IPS-11a (cell line): Measurements from ENCODE around the gene CSK.

Experiments used
- H3K4me3 ChIP-seq: one replicate; pipeline ENCODE4 v1.5.1; 2013; ENCODE audit warnings: low read depth, low read length, control low read depth

CSK gene

DNA sequence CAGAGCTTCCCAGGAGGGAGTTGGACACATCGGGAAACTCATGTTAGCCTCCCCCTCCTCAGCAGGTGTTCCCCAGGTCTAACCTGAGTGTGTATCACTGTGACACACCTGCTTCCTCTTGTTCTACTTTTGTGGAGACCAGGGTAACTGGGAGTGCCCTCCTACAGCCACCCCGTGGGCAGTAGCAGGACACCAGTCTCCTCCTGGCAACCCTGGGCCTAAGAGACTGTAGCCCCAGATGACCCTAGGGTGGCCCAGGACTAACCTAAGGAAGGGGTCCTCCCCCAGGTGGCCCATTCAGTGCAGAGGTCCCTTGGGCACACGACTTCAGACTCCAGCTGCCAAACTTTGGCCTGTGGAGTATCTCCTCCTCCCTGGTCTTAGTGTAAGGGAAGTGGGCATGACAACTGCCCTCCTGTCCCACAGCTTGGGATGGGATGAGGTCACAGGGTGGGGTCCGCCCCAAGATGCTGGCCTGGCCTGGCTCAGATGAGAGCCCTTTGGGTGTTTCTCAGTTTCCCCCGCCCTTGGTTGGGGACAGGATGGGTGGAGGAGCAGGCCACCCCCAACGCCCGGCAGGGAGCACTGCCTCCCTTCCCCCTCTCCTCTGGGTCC is 4.8 kb downstream of the CSK start:
- H3K4me3 ChIP-seq, result no peak overlapping the region

DNA sequence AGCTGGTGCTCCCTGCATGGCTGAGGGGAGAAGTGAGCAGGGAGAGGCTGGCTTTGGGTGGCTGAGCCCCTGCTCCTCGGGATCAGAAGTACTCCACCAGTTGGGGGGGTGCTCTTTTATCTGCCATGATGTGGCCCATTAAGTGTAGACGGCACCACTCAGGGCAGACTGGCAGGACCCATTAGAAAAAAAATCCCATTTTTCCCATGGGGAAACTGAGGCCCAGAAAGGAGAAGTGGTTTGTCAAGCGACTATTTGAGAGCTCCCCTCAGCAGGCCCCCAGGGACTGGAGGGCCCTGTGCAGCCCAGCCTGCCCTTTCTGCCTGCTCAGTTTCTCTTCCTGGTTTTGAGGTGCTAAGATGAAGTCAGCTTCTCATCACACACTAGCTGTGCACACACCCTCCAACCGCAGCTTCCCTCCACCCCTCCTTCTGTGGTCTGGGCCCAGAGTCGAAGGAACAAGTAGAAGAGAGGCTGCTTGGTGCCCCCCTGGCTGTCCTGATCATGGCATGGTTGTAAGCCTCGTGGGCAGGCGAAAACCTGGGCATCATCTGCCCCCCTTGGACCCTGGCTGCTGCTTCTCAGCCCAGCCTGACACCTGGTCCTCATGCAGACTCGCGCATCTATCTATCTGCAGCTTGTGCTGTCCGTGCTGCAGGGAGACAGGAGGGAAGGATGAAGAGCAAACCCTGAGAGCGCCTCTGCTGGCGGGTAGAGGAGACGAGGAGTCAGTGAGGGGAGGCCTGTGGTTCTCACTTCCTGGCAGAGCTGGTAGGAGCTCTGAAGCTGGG is 5.6 kb downstream of the CSK start:
- no peak overlapping the region for H3K4me3 ChIP-seq

DNA sequence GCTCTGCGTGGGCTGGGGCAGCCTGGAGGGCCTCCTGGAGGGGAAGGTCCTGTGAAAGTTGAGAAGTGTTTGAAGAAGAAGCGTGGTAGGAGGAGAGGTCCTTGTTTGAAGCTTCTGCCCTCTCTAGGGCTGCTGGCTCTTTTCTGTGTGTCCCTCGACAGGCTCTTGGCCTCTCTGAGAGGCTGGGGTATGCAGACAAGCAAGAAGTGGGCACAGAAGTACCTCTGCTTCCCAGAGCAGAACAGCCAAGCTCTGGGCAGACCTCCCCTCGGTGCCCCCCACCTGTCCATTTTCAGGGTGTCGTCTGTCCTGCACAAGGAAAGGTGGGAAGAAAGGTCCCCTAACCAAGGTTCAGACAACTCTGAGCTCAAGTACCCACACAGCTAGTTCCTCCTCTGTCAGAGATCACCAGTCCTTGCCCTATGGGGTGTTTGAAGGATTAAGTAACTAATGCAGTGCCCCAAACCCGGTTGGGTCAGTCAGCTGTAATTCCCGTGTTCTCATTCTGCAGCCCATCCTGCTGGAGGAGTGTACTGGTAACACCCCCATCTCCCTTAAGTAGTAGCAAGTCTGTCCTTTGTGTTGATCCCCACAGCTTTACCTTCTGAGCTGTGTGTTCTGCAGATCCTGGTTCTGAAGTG is 6.3 kb downstream of the CSK start:
- no peak overlapping the region for H3K4me3 ChIP-seq

DNA sequence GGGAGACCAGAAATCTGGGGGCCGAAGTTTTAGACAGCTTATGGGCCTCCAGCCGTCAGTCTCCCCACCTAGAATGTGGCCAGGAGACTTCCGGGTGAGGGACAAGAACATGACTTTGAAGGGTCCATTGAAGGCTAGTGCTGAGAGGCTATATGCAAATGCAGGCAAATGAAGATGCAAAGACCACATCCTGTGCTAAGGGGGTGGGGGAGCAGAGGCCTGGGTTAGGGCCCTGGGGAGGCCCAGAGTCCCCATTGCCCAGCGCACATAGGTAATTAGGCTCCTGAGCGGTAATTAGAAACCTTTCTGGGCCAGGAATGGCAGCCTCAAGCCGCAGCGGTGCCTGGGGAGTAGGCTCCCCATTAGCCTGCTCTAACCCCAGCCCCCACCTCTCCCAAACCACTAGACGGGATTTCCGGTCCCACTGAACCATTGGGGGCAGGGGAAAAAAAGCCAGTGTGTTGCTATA is 6.8 kb downstream of the CSK start:
- no peak overlapping the region for H3K4me3 ChIP-seq

DNA sequence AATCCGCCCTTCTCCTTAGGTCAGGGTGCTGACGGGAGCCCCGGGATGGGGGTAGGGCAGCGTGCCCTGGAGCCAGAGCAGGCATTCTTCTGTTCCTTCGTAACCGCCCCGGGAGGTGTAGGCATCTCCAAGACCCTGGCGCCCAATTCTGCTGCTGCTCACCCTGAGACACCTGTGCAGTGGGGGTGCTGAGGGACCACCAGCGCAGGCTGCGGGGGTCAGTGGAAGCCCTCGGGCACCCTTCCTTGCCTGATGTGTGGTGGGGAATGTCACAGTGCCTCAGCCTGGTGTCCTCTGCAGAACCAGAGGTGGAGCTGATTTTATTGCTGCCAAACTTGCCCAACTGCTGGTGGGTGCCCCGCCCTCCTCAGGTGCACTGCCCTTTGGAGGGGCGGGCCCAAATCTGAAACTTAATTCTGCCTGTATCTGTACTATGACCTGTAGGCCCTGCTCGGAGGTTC is 7.3 kb downstream of the CSK start:
- no peak overlapping the region for H3K4me3 ChIP-seq

DNA sequence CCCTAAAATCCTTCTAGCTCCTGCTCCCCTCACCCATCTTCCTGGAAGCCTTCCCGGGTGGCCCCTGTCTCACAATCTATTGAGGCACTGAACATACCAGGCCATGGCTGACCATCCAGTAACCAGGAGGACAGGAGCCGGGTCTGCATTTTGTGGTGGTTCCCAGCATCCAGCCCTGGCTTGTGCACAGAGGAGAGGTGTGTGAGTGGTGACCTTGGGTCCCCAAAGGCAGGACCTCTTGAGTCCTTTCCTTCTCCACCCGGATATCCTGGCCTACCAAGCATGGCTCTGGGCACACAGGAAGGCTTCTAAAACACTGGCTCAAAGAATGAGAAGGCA is 7.8 kb downstream of the CSK start:
- no peak overlapping the region for H3K4me3 ChIP-seq

DNA sequence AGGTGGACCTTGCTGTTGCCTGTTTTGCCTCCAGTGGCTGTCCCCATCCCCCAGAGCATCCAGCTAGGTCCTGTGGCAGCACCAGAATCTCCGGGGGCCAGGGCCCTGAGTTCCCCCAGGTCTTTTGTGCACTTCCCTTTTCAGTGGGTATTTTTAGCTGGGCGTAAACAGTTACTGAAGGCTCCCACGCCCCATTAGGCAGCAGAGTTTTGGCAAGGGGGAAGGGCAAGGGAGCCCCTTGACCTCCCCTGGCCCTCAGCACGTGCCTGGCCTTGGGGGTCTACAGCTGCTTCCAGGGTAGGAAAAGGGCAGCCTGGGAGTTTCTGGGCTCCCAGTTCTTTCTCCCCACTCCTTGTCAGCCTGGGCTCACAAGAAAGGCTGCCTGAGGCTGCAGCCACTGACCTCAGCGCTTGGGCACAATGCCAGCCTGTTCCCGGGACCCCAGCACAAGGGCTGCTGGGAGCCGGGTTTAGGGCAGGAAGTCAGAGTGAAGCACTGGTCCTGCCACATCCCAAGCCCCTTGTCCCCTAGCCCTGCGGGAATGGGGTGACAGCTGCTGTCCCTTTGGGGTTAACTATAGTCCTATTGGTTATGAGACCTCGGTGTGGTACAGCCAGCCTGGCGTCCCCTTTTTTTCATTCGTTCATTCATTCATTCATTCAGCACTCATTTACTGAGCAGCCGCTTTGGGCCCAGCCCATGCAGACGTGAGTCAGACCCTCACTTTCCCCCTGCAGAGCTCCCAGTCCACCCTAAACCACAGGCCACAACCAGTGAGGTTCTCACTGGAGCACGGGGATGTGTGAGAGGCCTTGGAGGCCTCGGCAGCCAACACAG is 8.4 kb downstream of the CSK start:
- H3K4me3 ChIP-seq, result no peak overlapping the region

DNA sequence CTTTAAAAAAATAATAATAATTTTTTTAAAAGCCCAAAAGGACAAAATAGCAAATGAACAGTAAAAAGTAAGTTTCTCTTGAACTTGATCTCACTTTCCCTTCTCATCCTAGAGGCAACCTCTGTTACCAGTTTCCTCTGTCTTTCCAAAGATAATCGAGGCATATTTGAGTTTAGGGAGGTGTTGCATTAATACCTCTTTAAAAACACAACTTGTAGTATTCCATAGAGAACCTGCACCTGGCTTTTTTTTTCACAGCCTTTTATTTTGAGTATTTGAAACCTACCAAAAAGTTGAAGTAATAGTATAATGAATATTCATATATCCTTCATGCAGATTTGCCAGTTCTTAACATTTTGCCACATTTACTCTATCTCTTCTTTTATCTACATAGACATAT is 9.1 kb downstream of the CSK start:
- no peak overlapping the region for H3K4me3 ChIP-seq

DNA sequence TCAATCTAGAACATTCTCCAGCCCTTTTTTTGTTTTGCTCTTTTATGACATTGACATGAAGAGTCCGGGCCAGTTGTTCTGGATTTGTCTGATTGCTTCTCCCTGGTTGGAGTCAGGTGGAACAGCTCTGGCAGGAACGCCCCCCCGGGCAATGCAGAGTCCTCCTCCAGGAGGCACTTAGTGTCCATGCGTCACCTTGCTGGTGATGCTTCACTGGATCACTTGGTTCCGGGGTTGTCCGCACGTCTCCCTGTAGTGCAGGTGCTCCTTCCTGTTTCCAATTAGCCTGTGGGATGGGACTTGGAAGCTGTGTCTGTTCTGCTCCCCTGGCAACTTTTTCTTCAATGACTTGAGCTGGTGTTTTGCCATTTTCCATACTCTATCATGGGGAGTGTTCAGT is 9.8 kb downstream of the CSK start:
- no peak overlapping the region for H3K4me3 ChIP-seq

DNA sequence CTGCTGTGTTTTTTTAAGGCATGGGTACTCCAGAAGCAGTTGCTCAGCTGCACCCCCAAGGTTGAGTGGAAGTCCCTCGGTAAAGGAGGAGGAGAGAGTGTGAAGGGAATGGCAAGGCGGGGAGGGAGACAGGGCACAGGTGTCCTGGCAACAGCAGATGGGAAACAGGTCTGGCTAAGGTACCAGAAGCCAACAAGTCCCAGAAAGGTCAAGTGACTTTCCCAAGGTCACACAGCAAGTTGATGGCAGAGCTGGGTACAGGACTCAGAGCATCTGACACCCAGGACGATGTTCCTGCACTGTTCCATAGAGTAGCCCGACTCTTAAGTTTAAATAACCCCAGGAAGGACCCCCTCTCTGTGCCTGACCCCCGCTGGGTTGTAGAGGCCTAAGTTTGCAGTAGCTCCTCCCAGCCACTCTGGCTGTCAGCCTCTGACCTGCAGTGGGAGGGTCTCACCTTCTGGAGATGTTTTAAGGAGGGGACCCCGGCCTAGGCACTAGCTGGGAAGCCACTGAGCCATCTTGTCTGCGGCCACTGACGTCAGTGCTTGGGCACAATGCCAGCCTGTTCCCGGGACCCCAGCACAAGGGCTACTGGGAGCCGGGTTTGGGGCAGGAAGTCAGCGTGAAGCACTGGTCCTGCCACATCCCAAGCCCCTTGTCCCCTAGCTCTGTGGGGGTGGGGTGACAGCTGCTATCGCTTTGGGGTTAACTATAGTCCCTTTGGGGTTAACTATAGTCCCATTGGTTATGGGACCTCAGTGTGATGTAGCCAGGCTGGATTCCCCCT is 10.5 kb downstream of the CSK start:
- H3K4me3 ChIP-seq, result no peak overlapping the region

DNA sequence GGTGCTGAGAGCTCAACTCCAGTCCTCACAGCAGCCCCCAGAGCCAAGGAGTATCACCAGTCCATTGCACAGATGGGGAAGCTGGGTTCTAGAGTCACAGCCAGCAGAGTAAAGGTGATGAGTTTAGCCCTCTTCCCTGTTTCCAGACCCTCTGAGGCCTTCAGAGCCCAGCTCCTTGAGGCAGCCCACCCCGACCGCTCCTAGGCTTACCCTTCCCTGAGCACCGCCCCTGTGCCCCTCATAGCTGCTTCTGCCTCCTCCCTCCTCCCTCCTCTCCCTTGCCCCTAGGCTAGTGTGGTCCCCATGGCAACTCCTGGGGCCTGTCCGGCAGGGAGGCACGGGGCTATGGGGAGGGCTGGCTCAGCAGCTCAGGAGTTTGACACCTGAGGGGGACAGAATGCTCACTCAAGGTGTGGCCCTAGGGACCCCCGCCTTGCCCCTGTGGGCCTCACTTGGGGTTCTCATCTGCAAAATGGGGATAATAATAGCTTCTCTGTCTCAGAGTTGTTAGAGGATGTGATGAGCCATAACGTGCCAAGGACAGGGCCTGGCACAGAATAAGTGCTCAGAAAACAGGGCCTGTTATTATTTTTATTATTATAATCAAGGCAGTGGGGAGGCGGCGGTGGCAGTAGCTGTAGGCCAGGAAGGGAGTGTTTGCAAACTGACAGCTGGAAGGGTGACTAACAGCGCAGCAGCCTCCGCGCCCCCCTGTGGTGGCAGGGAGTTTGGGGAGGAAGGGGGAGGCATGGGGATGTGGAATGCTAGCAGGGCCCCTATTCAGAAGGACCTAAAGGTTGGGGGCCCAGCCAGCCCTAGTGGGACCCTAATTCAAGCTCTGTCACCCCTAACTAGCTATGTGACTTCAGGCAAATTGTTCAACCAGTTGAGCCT is 11.5 kb downstream of the CSK start:
- H3K4me3 ChIP-seq, result no peak overlapping the region

DNA sequence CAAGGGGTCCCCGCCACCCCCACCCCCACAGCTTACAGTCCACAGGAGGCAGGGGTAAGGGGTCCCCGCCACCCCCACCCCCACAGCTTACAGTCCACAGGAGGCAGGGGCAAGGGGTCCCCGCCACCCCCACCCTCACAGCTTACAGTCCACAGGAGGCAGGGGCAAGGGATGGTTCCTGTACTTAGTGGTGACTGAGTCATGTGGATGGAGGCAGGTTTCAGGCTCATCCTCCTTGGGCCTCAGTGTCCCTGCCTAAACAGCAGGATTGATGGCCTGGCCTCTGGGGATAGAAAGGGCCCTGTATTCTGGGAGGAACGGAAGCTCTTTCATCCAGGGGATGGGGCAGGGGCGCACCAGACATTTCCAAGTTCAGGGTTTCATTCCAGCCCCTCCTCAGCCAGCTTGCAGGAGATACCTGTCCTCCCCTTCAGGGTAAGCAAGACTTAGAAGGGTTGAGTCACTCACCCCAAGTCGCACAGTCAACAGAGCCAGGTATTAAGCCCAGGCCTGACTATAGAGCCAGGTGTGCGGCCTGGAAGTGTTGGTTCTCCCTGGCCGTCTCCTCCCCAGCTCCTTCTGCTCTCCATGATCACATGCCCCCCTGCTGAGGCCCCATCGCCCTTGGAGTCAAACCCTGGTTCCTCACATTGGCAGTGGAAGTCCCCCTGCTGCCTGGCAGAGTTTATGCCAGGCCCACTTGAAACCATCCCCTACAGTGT is 12.5 kb downstream of the CSK start:
- no peak overlapping the region for H3K4me3 ChIP-seq

DNA sequence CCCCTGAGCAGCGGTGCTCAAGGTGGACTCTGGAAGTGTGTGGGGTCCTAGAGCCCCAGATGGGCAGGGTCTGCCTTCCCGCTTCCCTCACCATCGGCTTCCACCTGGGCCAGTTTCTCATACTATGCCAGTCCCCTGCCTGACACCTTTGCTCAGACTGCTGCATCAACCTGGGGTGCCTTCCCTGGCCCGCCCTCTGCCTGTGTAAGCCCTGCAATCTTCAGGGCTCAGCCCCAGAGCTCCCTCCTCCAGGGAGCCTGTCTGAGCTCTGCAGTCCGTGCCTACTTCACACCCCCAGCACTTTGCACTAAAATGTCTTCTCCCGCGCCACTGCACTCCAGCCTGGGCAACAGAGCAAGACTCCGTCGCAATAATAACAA is 13.1 kb downstream of the CSK start:
- H3K4me3 ChIP-seq, result no peak overlapping the region

DNA sequence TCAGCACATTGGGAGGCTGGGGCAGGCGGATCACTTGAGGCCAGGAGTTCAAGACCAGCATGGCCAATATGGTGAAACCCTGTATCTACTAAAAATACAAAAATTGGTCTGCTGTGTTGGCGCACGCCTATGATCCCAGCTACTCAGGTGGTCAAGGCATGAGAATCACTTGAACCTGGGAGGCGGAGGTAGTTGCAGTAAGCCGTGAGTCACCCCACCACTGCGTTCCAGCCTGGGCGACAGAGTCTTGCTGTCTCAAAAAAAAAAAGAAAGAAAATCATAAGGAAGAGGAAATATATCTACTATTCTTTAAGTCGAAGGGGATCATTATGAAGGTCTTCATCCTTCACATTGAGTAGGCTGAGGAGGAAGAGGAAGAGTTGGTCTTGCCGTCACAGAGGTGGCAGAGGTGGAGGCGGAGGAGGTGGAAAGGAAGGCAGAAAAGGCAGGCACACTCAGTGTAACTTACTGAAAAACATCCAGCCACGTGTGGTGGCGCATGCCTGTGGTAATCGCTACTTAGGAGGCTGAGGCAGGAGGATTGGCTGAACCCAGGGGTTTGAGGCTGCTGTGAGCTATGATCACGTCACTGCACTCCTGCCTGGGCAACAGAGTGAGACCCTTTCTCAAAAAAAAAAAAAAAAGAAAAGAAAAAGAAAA is 14.2 kb downstream of the CSK start:
- H3K4me3 ChIP-seq, result no peak overlapping the region

DNA sequence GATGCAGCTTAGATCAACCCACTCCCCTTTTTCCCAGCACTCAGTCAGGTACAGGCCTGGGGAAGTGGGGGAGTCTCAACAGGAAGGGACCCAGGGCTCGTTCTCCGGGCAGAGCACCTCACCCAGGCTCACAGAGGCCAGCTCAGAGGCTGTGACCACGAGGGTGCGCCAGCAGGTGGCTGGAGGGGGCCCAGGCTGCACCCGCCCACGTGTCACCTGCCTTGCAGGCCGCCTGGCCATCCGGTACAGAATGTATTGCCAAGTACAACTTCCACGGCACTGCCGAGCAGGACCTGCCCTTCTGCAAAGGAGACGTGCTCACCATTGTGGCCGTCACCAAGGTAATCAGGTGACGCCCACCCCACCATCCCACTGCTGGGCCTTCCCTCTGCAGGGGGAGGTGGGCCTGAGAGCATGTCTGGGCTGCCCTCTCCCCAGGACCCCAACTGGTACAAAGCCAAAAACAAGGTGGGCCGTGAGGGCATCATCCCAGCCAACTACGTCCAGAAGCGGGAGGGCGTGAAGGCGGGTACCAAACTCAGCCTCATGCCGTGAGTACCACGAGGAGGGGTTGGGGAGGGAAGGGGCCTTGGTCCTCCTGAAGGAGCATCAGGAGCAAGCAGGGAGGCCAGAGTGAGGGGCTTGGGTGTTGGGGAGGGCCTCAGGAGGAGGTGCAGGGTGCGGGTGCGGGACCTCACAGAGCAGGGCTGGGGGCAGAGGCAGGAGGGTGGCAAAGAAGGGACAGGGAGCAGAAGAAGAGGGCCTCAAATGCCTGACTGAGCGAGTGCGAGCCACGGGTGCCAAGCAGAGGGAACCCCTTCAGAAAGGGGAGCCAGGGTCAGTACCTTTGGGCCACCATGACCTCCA is 16.7 kb downstream of the CSK start:
- H3K4me3 ChIP-seq, result no peak overlapping the region

DNA sequence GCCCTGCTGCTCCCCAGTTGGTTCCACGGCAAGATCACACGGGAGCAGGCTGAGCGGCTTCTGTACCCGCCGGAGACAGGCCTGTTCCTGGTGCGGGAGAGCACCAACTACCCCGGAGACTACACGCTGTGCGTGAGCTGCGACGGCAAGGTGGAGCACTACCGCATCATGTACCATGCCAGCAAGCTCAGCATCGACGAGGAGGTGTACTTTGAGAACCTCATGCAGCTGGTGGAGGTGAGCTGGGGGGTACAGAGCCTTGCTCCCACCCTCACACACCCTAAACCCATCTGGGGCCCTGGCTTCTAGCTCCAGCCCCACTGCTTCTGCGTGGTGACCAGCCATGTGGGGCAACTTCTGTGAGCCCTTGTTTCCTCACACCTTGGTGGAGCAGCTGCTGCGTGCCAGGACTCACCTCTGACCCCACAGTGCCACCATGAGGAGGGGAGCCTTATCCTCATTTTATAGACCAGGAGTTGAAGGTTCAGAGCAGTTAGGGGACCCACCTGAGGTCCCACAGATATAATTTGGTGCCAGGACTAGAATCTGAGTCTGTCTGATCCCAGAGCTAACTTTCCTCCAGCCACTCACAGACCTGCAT is 17.5 kb downstream of the CSK start:
- no peak overlapping the region for H3K4me3 ChIP-seq
